Amygdala (tissue), 56 donors: Measurements from ENCODE around the gene HEXIM1.
"Not testable (repeated sequence)": the region's sequence is repeated elsewhere in the genome, so short reads cannot be mapped to it uniquely, and the experiment has no call there.

Experiments used
- DNase-seq, 56 donors: peaks; one replicate each; lab custom pipeline; 2025; lab: John Stamatoyannopoulos, UW

The HEXIM1 gene

DNA sequence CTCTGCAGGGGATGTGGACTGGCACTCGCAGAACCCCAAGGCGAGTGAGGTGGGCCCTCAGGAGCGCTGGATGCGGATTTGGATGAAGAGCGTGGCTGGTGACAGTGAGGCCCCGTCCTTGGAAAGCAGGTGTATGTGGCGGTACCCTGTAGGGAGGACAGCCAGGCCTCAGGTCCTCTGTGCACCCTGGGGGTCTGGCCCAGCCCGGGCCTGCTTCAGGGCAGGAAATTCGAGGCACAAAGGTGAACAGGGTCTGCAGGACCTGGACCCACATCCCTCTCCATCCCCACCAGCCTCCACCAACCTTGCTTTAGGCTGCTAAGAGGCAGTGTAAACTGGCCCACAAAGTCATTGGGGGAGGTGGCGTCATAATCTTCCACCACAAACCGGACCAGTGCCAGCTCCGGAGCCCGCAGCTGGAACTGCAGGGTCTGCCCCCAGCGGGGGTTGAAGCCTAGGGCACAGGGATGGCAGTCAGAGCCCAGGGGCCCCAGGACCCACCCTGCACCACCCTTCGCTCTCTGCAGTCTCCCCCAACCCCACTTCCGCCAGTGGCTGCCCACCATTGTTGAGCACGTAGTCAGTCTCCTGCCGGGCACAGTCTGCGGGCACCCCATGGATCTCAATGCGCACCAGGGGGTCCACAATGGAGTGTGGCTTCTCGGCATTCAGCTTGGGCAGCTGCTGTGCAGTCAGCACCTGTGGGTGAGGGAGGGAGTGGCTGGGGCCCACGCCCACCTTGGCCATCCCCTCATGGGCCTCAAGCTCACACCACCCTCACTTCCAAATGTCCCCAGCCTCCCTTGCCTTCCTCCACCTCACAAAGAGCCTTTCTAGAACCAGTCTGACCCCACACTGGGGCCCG is 35.5 kb upstream of the HEXIM1 start:
- no peak for DNase-seq

DNA sequence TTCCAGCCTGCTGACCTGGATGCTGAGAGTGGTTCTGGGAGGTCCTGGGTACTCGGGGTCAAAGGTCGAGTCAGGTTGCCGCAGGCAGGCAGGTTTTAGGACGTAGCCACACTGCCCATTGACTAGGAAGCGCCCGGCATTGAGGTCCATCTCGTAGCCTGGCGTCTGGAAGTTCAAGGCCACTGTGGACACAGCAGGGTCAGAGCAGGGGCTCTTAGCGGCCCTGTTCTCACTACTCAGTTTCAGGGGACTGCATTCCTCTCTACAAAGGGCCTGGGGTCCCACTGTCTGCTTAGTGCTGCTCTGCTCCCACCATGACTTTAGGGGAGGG is 34.9 kb upstream of the HEXIM1 start:
- no peak for DNase-seq

DNA sequence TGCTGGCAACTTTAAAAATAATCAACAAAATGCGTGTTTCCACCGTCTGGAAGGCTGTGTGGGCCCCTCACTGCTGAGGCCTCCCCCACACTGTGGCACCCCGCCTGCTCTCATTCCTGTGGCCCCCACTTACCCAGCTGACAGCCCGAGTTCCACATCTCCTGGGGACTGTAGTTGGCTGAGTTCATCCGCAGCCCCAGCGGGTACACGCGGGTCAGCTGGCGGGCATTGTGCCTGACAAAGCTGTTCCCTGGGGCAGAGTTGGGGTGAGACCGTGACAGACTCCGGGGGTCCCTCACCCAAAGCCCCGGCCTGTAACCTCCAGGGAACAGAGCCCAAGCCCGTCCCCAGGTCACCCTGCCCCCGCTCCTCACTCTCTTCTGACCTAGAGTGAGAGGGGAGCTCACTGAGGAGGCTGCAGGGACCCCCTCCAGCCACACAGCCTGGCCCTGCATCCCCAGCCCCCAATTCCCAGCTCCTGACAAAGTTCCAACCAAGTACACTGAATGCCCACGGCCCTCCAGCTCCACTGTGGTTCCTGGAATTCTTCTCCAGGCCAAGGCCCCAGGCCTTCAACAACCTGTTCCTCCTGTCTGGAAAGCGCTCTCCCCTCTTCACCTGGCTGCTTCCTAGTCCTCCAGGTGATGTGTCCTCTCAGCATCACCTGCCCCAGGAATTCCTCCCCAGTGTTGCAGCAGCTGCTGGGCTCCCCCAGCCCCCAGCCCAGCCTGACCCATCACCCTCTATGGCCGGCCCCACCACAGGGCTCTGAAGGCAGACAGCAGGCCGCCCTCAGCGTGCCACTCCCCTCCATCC is 34.0 kb upstream of the HEXIM1 start:
- no peak for DNase-seq

DNA sequence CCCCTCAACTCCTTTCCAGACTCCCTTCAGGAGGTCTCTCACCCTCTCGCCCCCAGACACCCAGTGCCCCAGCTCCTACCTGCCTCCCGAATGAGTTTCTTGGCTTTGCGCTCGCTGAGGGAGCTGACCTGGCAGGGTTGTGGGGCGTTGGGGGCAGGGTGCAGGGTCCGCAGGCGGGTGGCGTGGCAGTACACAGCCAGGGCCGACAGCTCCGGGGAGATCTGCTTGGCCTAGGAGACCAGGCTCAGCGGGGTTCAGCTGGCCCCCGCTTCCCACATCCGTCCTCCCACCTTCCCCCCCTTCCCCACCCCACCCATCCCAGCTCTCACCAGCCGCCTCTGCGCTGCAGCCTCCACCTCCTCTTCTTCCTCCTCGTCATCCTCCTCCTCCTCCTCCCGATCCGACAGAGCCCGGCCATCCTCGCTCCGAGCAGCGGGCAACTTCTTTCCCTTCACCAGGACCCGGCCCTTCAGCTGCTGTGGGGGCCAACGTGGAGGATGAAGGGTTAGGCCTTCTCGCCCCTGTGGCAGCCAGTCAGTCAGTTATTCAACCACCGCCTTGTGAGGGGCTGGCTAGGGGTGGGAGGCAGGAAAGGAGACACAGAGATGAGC is 33.2 kb upstream of the HEXIM1 start:
- no peak for DNase-seq

DNA sequence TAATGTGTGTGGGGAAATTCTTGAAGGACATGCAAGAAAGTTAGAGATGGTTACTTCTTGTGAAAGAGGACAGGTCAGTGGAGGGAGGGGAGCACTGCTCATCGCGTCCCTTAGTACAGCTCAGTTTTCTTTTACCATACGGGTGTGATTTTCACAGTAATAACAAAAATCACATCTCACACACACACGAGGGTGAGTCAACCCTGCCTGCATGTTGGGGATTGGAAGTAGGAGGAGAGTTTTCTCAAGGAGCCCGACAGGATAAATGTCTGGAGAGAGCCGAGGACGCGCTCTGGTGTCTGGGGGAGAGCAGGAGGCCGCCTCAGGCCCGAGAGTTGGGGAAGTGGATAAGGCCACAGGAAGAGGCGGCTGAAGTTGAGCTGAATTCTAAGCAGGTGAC is 32.4 kb upstream of the HEXIM1 start:
- DNase-seq: peak in 1 of 56 donors; percentile 43

DNA sequence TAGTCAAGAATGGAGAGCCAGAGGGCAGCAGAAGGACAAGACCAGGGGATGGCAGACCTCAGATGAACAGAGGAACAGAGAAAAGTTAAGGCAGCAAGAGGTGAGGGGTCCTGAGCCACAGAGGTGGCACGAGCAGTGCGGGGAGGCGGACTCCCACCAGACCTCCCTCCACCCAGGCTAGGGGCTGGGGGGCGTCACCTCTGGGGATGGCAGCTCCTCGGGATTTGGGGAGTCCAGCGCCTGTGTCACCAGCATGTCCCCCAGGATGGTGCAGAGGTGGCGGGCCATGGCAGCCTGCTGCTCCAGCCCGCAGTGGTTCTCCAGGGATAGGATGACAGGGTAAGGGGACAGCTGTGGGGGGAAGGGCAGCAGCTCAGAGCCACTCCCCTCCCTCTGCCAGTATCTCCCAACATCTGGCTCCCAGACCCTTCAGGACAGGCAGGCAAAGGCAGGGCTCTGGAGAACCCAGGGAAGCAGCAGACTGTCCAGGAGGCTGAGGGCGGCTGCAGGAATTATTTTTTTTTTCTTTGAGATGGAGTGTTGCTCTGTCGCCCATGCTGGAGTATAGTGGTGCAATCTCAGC is 31.8 kb upstream of the HEXIM1 start:
- DNase-seq: no peak

DNA sequence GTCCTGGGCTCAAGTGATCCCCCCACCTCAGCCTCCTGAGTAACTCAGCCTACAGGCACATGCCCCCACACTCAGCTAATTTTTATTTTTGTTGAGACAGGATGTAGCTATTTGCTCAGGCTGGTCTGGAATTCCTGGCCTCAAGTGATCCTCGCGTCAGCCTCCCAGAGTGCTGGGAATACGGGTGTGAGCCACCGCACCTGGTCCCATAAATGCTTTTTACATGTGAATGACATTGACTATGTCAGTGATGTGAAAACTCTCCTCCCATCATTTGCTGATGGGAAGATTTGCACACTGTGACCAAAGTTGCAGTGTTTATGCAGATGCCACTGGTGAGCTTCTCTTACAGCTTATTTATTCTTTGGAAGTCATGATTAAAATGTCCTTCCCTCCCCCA is 30.9 kb upstream of the HEXIM1 start:
- no peak for DNase-seq

DNA sequence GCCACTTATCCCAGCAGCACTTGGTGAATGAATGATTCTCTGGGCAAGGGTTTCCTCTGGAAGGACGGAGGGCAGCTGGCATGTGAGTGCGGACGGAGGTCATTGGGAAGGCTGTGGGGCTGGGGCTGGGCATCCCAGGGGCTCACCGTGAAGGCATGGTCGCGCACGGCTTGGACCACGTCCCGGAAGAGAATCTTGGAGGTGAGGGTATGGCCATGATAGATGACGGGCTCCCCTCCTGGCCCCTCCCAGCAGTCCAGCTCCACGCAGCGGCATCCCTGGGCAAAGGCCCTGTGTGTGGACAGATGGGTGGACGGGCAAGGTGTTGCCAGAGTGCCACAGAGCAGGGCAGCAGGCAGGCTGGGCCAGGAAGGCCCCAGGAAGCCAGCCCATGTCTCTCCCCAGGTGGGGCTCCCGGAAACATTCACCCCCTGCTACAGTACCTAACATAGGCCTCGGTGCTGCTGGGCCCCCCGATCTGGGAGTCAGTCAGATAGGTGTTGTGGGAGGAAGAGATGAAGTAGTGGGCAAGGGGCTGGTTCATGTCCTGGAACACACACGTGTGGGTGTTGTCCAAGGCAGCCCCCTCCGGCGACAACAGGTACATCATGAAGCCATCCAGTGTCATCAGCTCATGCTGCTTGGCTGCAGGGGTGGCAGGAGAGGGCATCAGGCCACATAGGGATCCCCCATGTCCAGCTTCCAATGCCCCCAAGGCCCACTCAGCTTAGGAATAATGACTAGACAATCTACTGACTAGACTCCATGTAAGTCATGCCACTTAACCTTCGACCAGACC is 30.2 kb upstream of the HEXIM1 start:
- no peak for DNase-seq

DNA sequence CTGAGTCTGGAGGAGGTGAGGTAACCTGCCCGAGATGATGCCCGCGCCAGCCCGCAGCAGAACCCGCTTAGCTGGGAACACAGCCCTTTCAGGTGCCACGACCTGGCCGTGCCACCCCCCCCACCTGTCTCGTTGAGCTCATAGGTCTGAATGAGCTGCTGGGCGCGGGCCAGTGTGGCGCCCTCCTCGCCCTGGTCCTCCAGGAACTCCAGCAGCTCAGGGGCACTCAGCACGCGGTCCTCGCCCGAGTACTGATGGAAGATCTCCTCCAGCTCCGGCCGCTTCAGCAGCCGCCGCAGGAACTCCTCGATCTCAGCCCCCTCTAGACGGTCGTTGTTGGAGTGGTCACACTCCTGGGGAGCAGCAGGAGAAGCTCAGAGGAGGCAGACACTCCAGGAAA is 29.6 kb upstream of the HEXIM1 start:
- no peak for DNase-seq

DNA sequence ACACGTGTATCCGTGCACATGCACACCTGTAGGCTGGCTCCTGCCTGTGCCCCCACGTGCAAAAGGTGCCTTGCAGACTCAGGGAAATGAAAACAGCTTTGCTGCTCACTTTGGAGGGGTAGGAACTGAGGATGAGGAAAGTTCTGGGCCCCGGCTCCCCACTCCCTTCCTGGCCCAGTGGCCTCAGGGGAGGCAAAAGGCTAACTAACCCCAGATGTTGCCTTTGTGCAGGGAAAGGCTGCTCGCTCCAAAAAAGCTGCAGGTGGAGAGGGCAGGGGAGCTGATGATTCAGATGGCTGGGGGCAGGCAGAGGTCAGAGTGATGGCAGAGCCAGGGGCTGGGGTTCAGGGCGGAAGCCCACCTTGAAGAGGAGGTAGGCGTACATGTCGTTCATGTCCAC is 28.3 kb upstream of the HEXIM1 start:
- DNase-seq: no peak

DNA sequence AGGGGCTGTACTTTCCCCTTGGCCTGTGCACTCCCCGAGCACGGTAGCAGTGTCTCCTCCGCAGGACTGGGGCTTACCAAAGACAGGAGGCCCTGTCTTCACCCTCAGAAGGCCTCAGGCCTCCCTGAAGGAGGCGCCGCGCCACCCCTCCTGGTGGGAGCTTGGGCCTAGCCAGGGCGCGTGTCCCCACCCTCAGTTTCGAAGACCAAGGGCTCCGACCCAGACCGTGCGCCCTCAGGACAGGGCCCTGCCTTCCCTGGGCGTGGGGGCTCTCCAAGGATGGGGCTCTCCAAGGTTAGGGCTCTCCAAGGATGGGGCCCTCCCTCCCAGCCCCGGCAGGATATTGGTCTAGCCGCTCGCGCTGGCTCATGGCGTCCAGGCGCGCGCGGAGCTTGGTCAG is 27.7 kb upstream of the HEXIM1 start:
- no peak for DNase-seq

DNA sequence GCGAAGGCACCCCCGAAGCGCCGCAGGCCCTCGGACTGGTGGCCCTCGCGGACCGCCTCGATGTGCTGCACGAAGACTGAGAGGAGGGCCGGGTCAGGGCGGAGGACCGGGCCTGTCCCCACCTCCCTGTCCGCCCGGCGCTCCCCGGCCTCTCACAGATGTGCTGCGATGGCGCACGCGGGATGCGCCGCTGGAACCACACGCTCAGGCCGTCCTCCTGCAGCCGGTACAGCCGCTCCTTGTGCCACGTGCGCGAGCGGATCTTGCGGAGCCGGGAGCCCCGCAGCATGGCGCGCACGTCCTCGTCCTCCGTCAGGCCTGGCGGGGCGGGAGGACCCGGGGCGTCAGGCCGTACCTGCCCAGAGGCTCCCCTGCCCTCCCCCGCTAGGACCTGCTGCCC is 27.2 kb upstream of the HEXIM1 start:
- no peak for DNase-seq

DNA sequence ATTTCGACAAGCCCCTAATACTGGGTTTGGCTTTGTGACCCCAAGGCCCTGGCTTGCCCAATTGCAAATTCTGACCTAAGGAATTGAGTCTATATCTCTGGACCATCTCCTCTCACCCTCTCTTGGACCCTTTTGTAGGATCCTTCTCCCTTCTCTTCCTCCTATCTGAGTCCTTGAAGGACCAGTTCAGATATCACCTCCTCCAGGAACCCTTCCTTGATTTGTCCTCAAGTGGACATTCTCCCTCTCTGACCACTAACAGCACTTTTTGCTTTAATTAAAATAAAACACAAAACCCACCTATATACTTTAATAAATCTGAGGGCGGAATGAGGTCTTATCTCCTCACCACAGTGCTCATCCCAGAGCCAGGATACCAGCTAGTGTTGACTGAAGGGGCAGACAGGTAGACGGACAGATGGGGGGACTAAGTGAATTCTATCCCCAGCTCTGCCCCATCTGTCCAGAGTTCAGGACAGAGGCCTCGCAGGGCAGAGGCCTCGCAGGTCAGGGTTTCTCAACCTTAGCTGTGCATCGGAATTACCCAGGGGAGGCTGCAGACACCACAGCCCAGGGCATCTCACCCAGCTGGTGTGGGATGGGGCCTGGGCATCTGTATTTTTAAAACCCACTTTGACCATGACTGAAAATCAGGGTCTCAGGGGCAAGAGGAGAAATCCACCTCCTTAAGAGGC is 25.1 kb upstream of the HEXIM1 start:
- DNase-seq: no peak

DNA sequence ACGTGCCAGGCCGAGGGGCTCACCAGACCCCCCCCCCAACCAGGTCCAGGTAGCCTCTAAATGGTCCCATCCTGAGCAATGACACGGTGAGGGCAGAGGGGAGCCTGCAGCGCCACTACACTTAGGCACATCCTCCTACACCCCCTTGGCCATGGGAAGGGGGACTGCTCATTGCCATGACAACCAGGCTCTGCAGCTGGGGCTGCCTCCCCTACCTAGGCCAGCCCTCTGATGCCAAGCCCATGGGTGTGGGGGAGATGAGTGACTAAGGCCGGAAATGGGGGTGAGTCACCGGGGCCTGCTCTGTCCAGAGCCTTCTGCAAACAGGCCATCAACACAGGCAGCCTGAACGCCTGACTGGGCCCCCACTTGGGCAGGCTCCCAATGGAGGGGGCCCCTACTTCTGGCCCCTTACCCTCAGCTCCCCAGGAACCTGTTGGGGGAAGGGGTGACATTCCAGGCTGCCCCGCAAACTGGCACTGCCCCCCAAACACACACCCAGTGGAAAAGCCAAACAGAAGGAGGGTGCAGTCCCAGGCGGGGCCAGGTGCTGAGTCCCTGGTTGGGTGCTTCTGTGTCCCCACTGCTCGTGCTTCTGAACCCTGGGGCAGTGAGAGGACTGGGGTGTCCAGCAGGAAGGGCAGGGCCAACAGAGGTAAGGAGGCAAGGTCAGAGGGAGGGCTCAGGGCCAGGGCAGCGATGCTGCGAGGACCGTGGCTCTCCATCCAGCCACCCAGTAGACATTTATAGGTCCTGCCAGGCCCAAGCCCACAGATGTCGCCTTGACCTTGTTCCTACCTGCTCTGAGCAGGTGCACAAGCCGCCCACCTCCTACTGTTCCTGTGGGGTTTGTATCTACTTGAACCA is 24.1 kb upstream of the HEXIM1 start:
- DNase-seq: no peak

DNA sequence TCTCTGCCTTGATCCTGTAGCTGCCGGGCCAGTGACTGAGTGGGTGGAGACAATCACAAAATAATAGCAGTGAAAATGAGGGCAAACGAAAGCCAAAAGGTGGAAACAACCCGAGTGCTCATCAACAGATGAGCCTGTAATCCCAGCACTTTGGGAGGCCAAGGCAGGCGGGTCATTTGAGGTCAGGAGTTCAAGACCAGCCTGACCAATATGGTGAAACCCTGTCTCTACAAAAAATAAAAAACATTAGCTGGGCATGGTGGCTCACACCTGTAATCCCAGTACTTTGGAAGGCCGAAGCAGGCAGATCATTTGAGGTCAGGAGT is 23.5 kb upstream of the HEXIM1 start:
- not testable (repeated sequence) for DNase-seq

DNA sequence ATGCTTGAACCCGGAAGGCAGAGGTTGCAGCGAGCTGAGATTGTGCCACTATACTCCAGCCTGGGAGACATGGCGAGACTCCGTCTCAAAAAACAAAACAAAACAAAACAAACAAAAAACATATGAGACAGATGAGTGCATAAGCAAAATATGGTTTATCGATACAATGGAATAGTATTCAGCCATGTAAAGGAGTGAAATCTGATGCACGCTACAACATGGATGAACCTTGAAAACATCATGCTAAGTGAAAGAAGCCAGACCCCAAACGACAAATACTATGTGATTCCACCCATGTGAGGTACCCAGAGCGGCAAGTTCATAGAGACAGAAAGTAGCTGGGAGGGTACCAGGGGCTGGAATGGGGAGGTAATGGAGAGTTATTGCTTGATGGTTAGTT is 22.8 kb upstream of the HEXIM1 start:
- DNase-seq: no peak

DNA sequence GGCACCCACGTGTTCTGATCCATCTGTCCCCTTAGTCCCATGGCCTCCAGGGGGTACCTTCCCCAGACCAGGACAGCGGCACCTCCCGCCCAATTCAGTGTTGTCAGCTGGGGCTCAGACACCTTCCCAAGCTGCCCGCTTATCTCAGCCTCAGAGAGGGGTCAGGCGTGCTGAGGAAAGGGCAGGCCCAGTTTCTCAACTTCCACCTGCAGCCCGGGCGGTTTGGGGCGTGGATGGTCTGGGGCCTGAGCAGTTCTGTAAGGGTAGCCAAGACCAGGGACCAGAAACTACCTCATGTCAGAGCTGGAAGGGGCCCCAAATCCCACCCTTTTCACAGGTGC is 21.1 kb upstream of the HEXIM1 start:
- DNase-seq: no peak

DNA sequence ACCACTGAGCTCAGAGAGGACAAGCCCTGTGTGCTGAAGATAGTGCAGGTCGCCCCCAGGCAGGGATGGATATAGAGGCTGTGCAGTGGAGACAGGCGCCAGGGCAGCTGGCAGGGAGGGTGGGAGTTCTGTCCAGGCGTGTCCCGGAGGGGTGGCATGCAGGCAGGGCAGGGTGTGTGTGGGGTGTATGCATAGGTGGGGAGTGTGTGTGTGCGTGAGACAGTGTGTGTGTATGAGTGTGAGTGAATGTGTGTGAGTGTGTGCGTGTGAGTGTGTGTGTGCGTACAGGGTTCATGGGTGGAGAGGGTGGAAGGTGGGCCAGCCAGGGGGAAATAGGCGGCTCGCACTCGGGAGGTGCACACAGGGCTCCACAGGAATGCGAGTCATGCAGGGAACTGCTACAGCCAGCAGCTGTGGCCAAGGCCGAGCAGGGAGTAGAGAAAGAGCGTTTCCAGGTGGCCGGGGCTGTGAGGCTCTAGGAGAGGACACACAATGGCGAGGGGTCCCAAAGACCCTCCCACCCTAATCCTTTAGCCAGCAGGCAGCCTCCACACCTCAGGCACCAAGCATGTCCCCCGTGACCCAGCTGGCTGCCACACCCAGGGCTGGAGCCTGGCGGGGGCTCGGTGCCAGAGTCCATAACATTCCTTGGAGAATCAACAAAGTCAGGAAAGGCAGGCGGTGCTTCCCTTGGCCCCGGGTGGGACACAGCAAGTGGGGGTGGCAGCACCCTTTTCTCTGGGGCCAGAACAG is 20.6 kb upstream of the HEXIM1 start:
- no peak for DNase-seq
